ENCODE measurements around the gene KLB.

Gene KLB

GRCh38 chr4:39495446-39496213, 88.9 kb downstream of the KLB start:
- no peak overlapping the region for H3K4me3 ChIP-seq (ENCODE audit: low read length)
- no peak for DNase-seq (ENCODE audit: low read depth, low spot score)

DNA sequence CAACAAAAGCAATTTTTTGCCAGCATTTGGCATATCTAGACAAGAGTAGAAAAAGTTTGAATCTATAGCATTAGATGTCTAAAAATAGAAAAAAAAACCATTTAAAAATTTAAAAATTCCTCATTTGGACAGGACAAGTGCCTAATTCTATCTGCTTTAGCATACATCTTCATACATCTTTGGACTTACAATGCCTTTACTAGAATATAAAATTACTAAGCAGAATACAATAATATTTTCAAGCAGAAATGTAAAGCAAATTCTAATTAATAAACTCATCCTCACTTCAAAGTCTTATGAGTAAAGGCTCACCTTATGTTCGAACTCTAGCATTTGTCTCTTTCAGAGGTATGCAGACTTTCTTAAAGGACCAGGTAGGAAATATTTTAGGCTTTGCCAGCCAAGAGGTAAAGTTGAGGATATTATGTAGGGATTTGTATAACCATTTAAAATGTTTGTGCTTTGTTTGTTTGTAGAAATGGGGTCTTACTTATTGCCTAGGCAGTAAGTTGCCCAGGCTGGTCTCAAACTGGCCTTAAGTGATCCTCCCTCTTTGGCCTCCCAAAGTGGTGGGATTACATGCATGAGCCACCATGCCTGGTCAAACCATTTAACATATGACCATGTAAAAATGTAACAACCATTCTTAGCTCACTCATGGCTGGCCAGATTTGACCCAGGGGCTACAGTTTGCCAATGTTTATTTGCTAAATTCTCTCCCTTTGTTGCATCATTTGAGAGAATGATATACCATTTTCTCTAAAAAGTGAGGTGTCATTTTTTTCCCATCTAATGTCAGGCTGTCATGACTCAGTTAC, 91.4 kb downstream of the KLB start:
- no peak overlapping the region for H3K4me3 ChIP-seq (ENCODE audit: low read length)
- no peak for DNase-seq (ENCODE audit: low read depth, low spot score)

DNA sequence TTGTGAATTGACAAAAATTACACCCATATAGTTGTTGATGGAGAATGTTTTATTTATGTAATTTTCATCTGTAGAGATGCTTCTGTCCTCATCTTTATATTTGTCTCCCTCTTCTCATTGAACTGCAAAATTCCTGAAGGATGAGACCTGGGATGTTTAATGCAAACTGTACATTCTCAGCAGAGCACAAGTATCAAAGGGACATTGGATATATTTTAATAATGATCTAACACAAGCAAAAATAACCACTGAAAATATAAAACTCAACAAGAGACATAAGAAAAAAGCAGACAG, 91.9 kb downstream of the KLB start:
- H3K4me3 ChIP-seq (ENCODE audit: low read length) = no peak overlapping the region
- no peak for DNase-seq (ENCODE audit: low read depth, low spot score)

Data from Jurkat, Clone E6-1 (cell line).